ENCODE results near the gene ALKBH7.
"Not testable (repeated sequence)": the region's sequence is repeated elsewhere in the genome, so short reads cannot be mapped to it uniquely, and the experiment has no call there.

The ALKBH7 gene, protein sequence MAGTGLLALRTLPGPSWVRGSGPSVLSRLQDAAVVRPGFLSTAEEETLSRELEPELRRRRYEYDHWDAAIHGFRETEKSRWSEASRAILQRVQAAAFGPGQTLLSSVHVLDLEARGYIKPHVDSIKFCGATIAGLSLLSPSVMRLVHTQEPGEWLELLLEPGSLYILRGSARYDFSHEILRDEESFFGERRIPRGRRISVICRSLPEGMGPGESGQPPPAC

DNA sequence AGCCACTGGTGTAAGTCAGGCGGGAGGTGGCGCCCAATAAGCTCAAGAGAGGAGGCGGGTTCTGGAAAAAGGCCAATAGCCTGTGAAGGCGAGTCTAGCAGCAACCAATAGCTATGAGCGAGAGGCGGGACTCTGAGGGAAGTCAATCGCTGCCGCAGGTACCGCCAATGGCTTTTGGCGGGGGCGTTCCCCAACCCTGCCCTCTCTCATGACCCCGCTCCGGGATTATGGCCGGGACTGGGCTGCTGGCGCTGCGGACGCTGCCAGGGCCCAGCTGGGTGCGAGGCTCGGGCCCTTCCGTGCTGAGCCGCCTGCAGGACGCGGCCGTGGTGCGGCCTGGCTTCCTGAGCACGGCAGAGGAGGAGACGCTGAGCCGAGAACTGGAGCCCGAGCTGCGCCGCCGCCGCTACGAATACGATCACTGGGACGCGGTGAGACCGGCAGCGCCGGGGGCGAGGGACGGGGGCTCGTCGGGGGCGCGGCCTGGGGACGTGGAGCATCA is at the start of gene ALKBH7:
Gene ALKBH7, plus strand, starts transcription at position 201 of the 502 bp plus-strand sequence. Its CDS starts 27 bp downstream, at position 228.
- DNase-seq (ENCODE audit: low read depth): peak; percentile 100

DNA sequence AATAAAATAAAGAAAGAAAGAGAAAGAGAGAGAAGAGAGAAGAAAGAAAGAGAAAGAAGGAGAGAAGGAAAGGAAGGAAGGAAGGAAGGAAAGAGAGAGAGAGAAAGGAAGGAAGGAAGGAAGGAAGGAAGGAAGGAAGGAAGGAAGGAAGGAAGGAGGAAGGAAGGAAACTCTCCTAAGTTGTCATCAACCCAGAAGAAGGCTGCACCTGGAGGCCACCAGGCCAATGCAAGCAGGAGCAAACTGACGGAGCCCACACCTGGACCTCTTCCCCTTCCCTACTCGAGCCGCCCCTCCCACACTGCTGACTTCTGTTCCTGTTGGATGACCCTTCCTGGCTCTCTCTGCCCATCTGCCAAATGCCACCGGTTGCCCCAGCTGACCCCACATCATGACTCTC is 47.8 kb upstream of the ALKBH7 start:
- no peak for DNase-seq (ENCODE audit: low read depth)

DNA sequence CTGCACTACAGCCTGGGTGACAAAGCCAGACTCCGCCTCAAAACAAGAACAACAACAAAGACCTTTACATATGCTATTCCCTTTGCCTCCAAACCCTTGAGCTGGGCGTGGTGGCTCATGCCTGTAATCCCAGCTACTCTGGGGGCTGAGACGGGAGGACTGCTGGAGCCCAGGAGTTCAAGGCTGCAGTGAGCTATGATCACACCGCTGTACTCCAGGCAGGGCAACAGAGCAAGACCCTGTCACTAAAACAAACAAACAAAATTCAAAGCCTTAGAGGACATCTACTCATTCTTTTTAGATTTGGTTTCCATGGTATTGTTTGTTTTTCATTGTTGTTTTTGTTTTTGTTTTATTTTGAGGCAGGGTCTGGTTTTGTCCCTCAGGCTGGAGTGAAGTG is 47.0 kb upstream of the ALKBH7 start:
- DNase-seq (ENCODE audit: low read depth): no peak

GRCh38 chr19:6326815-6327214 is 45.8 kb upstream of the ALKBH7 start:
- DNase-seq (ENCODE audit: low read depth): no peak

DNA sequence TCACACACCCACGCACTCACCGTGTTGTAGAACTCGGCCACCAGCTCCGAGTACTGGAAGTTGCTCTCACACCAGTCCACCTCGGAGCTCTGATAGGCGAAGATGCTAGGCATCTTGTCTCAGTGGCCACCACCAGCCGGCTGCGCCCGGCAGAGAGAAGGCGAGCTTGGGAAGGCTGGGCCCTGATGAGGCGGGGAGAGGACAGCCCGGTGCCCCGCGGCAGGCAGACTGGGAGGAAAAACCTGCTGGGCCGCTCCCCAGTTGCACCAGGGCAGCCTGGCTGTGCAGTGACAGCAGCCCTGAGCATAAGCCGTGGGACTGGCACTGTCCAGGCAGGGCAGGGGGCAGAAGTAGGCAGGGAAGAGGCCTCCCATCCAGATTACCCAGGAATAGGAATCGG is 39.2 kb upstream of the ALKBH7 start, which contains the start of gene ACER1:
Gene ACER1, minus strand, starts transcription at position 174 of the 400 bp plus-strand sequence. Its CDS starts 61 bp downstream, at position 113.
- no peak for DNase-seq (ENCODE audit: low read depth)

- no peak for DNase-seq (ENCODE audit: low read depth)
These were observed 37.9 kb upstream of the ALKBH7 start for GRCh38 chr19:6334490-6335285.

- no peak for DNase-seq (ENCODE audit: low read depth)
These were observed 31.9 kb upstream of the ALKBH7 start for GRCh38 chr19:6340493-6341201.

GRCh38 chr19:6343462-6343861 is 29.1 kb upstream of the ALKBH7 start:
- no peak for DNase-seq (ENCODE audit: low read depth)

GRCh38 chr19:6349271-6349670 is 23.3 kb upstream of the ALKBH7 start:
- not testable (repeated sequence) for DNase-seq (ENCODE audit: low read depth)

DNA sequence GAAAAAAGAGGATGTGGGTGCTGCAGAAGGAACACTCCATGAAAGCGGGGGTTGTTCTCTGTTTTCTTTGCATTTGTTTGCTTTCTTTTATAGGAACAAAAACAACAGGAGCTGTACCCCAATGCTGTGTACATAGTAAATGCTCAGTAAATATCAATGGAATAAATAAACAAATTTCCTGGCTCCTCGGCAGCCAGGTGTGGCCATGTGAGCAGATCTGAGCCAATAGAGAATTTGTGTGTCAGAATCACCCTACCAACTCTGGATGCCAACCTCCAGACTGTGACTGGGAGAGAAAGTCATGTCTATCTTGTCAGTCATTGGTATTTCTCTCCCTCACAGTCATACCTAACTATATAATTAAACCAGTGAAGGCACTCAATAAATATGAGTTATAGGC is 21.9 kb upstream of the ALKBH7 start:
- no peak for DNase-seq (ENCODE audit: low read depth)

- no peak for DNase-seq (ENCODE audit: low read depth)
These were observed 20.0 kb upstream of the ALKBH7 start for GRCh38 chr19:6352381-6353165.

GRCh38 chr19:6354098-6354674 is 18.4 kb upstream of the ALKBH7 start:
- DNase-seq (ENCODE audit: low read depth): no peak

- not testable (repeated sequence) for DNase-seq (ENCODE audit: low read depth)
These were observed 17.1 kb upstream of the ALKBH7 start for GRCh38 chr19:6355321-6356040.

- DNase-seq (ENCODE audit: low read depth): no peak
These were observed 15.4 kb upstream of the ALKBH7 start for GRCh38 chr19:6357174-6357573.

- no peak for DNase-seq (ENCODE audit: low read depth)
These were observed 14.6 kb upstream of the ALKBH7 start for GRCh38 chr19:6358003-6358402.

- no peak for DNase-seq (ENCODE audit: low read depth)
These were observed 12.8 kb upstream of the ALKBH7 start for GRCh38 chr19:6359568-6360341.

DNA sequence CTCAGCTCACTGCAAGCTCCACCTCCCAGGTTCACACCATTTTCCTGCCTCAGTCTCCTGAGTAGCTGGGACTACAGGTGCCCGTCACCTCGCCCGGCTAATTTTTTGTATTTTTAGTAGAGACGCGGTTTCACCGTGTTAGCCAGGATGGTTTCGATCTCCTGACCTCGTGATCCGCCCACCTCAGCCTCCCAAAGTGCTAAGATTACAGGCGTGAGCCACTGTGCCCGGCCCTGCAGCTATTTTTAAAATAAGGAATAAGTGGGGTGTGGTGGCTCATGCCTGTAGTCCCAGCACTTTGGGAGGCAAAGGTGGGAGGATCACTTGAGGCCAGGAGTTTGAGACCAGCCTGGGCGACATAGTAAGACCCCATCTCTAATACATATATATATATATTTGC is 12.1 kb upstream of the ALKBH7 start:
- not testable (repeated sequence) for DNase-seq (ENCODE audit: low read depth)

- not testable (repeated sequence) for DNase-seq (ENCODE audit: low read depth)
These were observed 11.8 kb upstream of the ALKBH7 start for GRCh38 chr19:6360857-6361216.

DNA sequence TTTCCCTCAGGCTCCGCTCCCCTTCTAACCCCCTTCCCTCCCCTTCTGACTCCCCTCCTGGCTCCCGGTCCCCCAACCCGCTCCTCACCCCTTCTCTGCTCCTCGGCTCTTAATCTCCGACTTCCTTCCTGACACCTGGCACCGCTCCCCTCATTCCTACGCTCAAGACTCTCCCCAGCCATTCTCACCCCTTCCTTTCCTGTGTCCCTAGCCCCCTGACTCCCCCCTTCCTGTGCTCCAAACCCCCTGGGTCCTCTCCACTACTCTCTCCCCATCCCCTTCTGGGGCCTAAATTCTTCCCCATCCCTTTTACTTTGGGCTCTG is 10.6 kb upstream of the ALKBH7 start:
- no peak for DNase-seq (ENCODE audit: low read depth)

- DNase-seq (ENCODE audit: low read depth): no peak
These were observed 10.2 kb upstream of the ALKBH7 start for GRCh38 chr19:6362351-6362801.
